HG03196 (cell line): ENCODE results near the gene C2CD3.

Experiments
- ATAC-seq: cut with Tn5 transposase; IDR thresholded peaks from one replicate; pipeline ENCODE4 v1.9.1; 2021; ENCODE audit not compliant: unreplicated experiment

C2CD3 gene, protein sequence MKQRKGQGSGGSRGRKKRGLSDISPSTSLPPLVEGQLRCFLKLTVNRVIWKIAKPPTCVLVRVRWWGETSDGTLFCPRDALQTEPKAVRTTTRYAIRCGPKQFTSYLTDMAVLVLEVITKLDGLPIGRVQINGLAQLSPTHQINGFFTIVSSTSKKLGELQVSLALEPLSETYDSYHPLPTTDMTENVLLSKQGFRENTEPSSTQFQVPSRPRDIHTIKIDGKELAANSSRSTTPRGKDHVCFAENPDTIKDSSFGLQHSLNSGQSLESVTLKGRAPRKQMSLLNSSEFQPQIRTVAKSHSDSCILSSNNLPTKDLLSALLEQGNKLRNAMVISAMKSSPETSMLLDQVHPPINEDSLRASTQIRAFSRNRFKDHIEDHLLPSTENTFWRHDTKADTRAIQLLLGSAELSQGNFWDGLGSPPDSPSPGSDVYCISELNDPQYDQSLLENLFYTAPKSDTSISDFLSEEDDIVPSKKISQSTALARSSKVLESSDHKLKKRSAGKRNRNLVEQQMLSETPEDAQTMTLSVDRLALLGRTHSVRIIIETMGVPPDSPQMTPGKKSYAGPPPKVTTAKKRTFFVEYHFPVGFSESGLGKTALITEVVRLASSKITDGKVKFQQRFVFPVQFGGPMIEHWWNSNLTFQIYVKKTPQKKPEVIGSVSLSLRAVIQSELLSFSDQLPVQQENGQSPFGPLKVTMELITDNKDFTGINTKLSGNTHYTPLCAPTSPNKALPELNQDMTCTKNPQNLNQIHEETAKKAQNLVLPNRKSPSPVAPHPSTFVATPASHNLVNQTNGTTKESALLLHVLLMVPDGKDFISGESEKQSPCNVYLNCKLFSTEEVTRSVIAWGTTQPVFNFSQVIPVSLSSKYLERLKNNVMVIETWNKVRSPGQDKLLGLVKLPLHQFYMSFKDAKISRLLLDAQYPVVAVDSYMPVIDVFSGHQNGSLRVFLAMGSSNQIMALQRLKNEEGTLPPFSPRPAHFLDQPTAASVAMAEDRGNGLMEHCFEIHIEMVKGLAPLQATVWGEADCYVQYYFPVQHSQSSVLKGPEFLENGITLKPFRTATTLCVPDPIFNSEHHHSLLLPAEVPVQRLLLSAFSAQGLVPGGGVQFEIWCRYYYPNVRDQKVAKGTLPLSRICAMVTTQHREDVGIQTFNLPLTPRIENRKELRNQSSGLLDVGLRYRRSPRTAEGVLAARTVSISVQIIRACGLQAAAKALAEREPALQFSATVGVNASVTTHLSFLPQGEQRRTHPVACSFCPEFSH (N-terminal part only)

DNA sequence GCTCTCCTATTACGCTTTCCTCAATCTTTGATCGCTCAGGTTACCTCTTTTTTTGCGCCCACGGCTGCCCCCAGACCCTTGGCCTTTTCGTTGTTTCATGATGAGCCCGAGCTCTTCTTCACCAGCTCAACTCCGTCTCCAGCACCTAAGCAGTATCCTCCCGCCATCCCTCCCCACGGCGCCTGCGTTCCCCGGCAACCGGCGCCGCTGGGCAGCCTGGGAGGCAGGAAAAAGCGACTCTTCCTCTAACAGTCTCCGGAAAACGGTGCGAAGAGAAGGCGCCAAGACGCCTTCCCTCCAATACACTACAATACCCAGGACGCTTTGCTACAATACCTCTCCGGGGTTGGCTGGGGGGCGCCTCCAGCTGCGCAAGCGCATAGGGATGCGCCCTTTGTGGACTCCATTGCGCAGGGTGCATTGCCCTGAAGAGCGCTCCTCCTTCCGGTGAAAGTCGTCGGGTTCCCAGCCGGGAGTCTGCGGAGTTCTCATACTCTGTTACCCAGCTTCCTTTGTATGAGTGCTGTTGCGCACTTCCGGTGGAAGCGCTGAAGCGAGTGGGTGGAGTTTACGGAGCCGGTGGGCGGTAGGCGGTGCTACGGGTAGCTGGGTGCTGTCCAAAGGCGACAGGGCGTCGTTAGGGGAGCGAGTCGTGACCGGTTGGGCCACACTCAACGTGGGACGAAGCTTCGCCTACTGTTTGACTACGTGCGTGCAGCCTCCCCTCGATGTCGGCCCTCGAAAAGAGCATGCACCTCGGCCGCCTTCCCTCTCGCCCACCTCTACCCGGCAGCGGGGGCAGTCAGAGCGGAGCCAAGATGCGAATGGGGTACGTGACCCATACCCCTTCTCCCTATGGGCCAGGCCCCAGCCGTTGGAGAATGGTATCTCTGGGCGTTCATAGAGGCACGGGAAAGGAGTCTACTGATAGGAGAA, at the start of gene C2CD3, which contains the start of gene PPME1:
Gene C2CD3 (minus strand): TSS at position 309 of the 936 bp plus-strand sequence. CDS start 210 bp downstream, at position 99.
Gene PPME1 (plus strand): TSS at position 596 of the 936 bp plus-strand sequence. CDS start 133 bp downstream, at position 729.
- peak; percentile 92 for ATAC-seq

DNA sequence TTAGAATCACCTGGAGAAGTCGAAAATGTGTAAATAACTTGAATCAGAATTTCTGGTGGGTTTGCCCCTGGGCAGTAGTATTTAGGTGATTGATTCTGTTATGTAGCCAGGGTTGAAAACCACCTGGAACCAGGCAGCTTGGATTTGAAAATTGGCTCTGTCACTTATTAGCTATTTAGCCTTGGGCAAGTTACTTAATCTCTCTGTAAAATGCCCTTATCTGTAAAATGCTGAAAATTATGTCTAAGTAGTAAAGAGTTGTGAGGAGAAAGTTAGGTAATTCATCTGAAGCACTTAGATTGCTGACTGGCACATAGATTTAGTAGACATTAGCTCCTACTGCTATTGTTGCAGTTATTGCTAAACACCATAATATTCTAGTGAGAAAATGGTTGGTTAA, 49.6 kb upstream of the C2CD3 start:
- no peak for ATAC-seq

GRCh38 chr11:74212533-74212932, 41.7 kb upstream of the C2CD3 start:
- ATAC-seq = no peak

- no peak for ATAC-seq
Observed at GRCh38 chr11:74208507-74208906, 37.7 kb upstream of the C2CD3 start.

DNA sequence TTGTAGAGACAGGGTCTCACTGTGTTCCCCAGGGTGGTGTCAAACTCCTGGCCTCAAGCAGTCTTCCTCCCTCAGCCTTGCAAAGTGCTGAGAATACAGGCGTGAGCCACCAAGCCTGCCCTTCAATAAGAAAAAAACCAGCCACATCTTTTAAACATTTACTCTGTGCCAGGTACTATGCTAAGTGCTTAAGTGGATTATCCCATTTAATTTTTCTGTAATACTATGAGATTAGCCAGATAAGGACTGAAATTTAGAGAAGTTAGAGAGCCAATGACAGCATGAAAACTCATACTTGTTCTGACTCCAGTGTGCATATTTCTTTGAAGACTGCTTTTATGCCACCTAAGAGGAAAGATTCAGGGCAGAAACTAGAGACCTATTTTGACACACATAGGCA, 35.9 kb upstream of the C2CD3 start:
- ATAC-seq = no peak

DNA sequence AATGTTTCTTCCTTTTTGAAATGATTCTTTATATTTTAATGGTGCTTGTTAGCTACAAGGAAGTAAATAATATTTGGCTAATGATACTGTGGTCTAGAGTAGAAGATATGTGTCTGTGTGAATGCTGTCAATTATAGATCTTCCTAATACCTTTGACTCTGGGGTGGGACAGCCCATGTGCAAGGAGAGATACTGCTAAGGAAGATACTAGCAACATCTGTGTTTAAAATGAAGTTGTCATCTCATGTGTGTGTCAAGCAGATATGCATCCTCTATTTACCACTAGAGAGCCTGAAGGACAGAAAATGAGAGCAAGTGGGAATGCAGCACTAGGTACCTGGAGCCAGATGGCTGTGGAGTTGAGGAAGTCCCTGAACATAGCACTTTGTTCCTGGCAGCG, 34.4 kb upstream of the C2CD3 start:
- no peak for ATAC-seq

- no peak for ATAC-seq
Observed at GRCh38 chr11:74204701-74205100, 33.9 kb upstream of the C2CD3 start.

DNA sequence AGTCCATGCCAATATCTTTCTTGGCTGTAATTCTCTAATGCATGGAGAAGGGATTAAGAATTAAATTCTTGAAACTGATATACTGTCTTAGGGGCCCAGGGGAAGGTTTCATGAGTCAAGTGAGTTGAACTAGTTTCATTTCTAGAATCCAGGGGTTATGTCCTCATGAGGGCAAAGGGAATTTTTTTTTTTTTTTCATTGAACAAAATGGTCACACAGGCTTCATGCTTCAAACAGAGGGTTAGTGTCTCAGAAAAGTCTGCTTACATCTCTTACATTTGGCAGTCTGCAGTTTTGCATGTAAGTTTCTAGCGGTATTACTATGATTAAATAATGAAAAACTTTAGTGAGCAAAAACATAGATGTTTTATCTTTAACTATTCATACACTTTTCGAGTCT, 33.2 kb upstream of the C2CD3 start:
- ATAC-seq = no peak

DNA sequence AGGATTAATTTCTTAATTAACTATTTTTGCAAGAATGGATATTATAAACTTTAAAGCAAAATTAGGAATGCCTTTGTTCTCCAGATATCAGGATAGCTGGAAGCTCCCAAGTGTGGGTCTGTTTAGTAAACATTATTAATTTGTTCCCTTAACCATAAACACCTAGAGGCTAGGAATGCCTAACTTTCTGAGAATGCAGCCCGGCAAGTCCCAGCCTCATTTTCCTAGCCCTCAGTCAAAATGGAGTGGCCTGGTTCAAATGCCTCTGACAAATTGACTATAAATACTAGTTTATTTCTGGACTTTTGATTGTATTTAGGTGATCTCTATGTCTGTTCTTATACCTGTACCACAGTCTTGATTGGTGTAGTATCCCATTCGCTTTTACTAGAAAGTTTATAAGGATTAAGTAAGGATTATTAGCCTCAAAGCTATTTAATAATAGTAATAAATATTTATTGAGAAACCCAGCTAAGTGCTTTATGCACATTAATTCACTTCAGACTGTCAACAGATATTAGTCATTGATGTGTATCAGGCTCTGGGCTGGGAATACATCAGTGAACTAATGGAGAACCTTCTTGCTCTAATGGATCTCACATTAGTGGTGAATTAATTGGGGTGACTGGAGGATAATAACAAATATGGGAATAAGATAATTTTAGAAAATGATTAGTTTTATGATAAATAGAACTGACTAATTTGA, 26.1 kb upstream of the C2CD3 start:
- ATAC-seq = no peak

DNA sequence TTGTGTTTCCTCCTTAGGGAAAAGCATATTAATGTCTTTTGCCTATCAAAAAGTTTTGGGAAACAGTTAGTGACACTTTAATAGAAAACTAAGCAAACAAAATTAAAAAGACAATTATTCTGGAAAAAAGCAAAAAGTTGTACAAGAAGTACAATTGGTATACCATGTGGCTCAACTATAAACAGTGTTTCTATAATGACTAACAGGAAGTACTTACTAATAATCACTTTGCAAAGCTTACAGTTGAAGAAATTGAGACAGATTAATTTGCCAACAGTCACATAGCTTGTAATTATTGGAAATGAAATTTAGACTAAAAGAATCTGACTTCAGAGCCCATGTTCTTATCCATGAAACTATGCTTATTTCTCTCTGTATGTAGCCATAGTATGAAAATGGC, 25.0 kb upstream of the C2CD3 start:
- no peak for ATAC-seq

DNA sequence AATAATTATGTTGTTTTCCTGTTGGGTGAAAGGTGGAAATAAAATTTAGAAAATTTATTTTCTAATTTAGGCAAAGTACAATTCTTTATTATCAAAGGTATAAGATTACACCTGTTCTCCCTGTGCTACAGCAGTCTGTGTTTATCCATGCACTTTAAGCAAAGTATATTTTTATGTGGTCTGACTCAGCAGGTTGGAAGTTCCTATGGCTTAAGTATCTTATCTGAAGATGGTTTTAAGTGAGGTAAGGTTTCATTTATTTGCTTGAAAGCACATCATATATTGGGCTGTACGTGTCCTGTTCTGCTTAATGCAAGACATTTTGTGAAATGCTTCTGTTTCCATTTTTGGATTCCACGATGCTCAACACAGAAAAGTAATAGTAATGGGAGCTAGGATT, 14.9 kb upstream of the C2CD3 start:
- ATAC-seq = no peak

- no peak for ATAC-seq
Observed at GRCh38 chr11:74185285-74185684, 14.5 kb upstream of the C2CD3 start.

DNA sequence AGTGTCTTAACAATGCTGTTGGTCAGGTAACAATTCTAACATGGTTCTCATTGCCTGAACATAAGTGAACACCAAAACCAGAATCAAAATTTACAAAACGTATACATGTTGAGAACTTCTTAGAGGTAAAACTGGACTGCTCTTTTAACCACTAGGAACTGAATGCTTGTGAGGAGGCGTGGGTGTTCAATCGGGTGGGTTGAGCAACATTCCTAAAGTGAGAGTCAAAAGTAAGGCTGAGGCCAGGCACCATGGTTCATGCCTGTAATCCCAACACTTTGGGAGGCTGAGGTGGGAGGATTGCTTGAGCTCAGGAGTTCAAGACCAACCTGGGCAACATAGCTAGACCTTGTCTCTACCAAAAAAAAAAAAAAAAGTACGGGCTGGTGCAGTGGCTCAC, 11.8 kb upstream of the C2CD3 start:
- no peak for ATAC-seq

GRCh38 chr11:74179234-74180052, 8.6 kb upstream of the C2CD3 start:
- no peak for ATAC-seq

DNA sequence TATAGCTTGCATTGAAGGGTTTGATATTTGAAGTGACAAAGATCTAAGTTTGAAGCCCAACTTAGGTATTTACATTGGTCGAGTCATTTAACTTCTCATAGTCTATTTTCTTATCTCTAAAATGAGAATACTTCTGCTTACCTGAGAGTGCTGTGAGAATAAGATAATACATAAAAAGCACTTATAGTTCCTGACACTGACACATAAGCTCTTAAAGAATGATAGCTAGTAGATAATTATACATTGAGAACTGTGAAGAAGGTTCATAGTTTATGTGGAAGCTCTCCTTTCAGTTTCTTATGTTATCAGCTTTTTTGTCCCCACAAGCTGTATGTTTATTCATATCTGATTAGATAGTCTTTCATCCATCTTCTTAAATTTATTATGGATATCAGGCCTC, 5.1 kb upstream of the C2CD3 start:
- ATAC-seq = no peak

DNA sequence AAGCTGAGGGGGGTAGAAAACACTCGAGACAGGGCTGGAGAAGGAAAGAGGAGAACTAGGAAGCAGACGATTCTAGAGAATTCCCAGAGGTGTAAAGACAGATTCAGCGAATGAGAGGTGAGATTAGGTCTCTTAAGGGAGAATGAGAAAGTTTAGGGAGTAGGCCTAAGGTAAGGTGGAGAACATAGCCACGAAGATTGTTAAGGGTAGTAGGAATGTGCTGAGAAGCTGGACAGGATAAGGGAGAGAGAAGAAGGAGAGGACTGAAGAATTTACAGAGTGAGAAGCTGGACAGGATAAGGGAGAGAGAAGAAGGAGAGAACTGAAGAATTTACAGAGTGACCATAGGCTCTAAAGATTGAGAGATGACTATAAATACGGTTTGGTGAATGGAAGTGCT, 1.2 kb upstream of the C2CD3 start:
- ATAC-seq = no peak

- no peak for ATAC-seq
Observed at GRCh38 chr11:74171630-74171968, 797 bp upstream of the C2CD3 start.

- no peak for ATAC-seq
Observed at GRCh38 chr11:74169738-74170458, 904 bp downstream of the C2CD3 start.
